RWPE1 (cell line): ENCODE data around the gene ATP2B1.

Experiments used
- CTCF ChIA-PET: fragments of 350-600 bp; sonication (Branson Sonifier 250); formaldehyde crosslinking; extraction: SDS; loops from one replicate; lab custom pipeline; 2021; lab: Yijun Ruan, JAX
- POLR2A ChIA-PET: fragments of 400-600 bp; formaldehyde crosslinking; extraction: SDS; loops from one replicate; lab custom pipeline; 2020; ENCODE audit warnings: antibody characterized with exemption; ENCODE audit not compliant: low non-redundant PET; lab: Yijun Ruan, JAX
- DNase-seq: peaks from one replicate; pipeline ENCODE4 v3.0.0; 2012; ENCODE audit warnings: low spot score
- H3K27ac ChIP-seq: fragments of 450-650 bp; 2 replicates; pipeline ENCODE4 v1.5.1; 2017
- CTCF ChIP-seq: fragments of 450-650 bp; conservative IDR thresholded peaks from 2 replicates; pipeline ENCODE4 v1.5.1; 2017; ENCODE audit warnings: low read depth, mild to moderate bottlenecking

The ATP2B1 gene

GRCh38 chr12:89679631-89680030 lies 29.0 kb downstream of the ATP2B1 start:
- POLR2A ChIA-PET: no interaction called here
- CTCF ChIA-PET: no interaction called here
- no peak for TF ChIP-seq CTCF
- H3K27ac ChIP-seq: no peak overlapping the region
- no peak for DNase-seq

- ChIA-PET POLR2A (no interaction called here), CTCF (no interaction called here)
- TF ChIP-seq CTCF: no peak
- no peak overlapping the region for H3K27ac ChIP-seq
- no peak for DNase-seq
Observed at GRCh38 chr12:89678225-89678624, 30.4 kb downstream of the ATP2B1 start.

- ChIA-PET POLR2A (no interaction called here), CTCF (no interaction called here)
- no peak for DNase-seq
- TF ChIP-seq CTCF: no peak
- H3K27ac ChIP-seq: no peak overlapping the region
Observed at GRCh38 chr12:89676930-89677329, 31.7 kb downstream of the ATP2B1 start.

- ChIA-PET CTCF (interaction anchor here (0.6 to 0.8 kb wide), 2 partner anchors 18 to 46 kb away, joined by 3 to 4 read pairs; no protein-coding TSS in a partner anchor), POLR2A (no interaction called here)
- H3K27ac ChIP-seq: no peak overlapping the region
- DNase-seq: no peak
- no peak for TF ChIP-seq CTCF
Observed at GRCh38 chr12:89674326-89674942, 34.2 kb downstream of the ATP2B1 start.

- DNase-seq: no peak
- H3K27ac ChIP-seq: no peak overlapping the region
- ChIA-PET POLR2A (no interaction called here), CTCF (interaction anchor here (0.6 kb wide), 1 partner anchor 1242 kb away, joined by 3 read pairs; no protein-coding TSS in a partner anchor)
- TF ChIP-seq CTCF: no peak
Observed at GRCh38 chr12:89673603-89674002, 35.0 kb downstream of the ATP2B1 start.

GRCh38 chr12:89672589-89672979 lies 36.1 kb downstream of the ATP2B1 start:
- CTCF ChIA-PET: interaction anchor here (1.0 kb wide), 1 partner anchor 10 kb away, joined by 4 read pairs; no protein-coding TSS in a partner anchor
- TF ChIP-seq CTCF: no peak
- POLR2A ChIA-PET: no interaction called here

More at GRCh38 chr12:89672589-89672979, 36.1 kb downstream of the ATP2B1 start:
- DNase-seq: no peak
- H3K27ac ChIP-seq: no peak overlapping the region
